Activated CD8-positive, alpha-beta memory T cell treated with anti-CD3 and anti-CD28 coated beads, Interleukin-2, amount 50 U/mL, for 24 hours (primary cell): ENCODE data around the gene CELF2.

Experiments used
- DNase-seq: peaks from one replicate; pipeline ENCODE4 v3.0.0-alpha.2; 2020; ENCODE audit errors: extremely low read depth

CELF2 gene

GRCh38 chr10:11223081-11223480 is 205.4 kb downstream of the CELF2 start:
- DNase-seq: no peak

GRCh38 chr10:11223507-11224140 is 206.0 kb downstream of the CELF2 start:
- DNase-seq: no peak

GRCh38 chr10:11224321-11224720 is 206.6 kb downstream of the CELF2 start:
- DNase-seq: no peak

- DNase-seq: no peak
Observed at GRCh38 chr10:11224792-11225416, 207.2 kb downstream of the CELF2 start.

- peak; percentile 46 for DNase-seq
Observed at GRCh38 chr10:11225935-11226334, 208.3 kb downstream of the CELF2 start.

GRCh38 chr10:11227103-11227502 is 209.4 kb downstream of the CELF2 start:
- no peak for DNase-seq

- no peak for DNase-seq
Observed at GRCh38 chr10:11229893-11230292, 212.2 kb downstream of the CELF2 start.

GRCh38 chr10:11230498-11231167 is 213.0 kb downstream of the CELF2 start:
- no peak for DNase-seq

GRCh38 chr10:11231285-11231684 is 213.6 kb downstream of the CELF2 start:
- DNase-seq: no peak

- no peak for DNase-seq
Observed at GRCh38 chr10:11232222-11232961, 214.7 kb downstream of the CELF2 start.

- no peak for DNase-seq
Observed at GRCh38 chr10:11234857-11235531, 217.3 kb downstream of the CELF2 start.

- no peak for DNase-seq
Observed at GRCh38 chr10:11235771-11236170, 218.1 kb downstream of the CELF2 start.

GRCh38 chr10:11236234-11236633 is 218.6 kb downstream of the CELF2 start:
- no peak for DNase-seq

- DNase-seq: no peak
Observed at GRCh38 chr10:11237571-11237970, 219.9 kb downstream of the CELF2 start.

GRCh38 chr10:11238893-11239292 is 221.2 kb downstream of the CELF2 start:
- DNase-seq: no peak

GRCh38 chr10:11240641-11241040 is 223.0 kb downstream of the CELF2 start:
- no peak for DNase-seq

GRCh38 chr10:11242443-11243387 is 225.0 kb downstream of the CELF2 start:
- DNase-seq: no peak

GRCh38 chr10:11243425-11244222 is 226.0 kb downstream of the CELF2 start:
- DNase-seq: no peak

- no peak for DNase-seq
Observed at GRCh38 chr10:11245095-11245479, 227.4 kb downstream of the CELF2 start.

GRCh38 chr10:11245510-11245909 is 227.8 kb downstream of the CELF2 start:
- DNase-seq: no peak
